NT2/D1 (cell line): ENCODE measurements around the gene CARD6.

ENCODE experiments used
- DNase-seq: peaks from one replicate; pipeline ENCODE4 v3.0.0-alpha.2; 2011; ENCODE audit warnings: low read depth, low spot score
- H3K27me3 ChIP-seq: 2 replicates; pipeline ENCODE4 v1.6.0; 2011; ENCODE audit warnings: mild to moderate bottlenecking; ENCODE audit not compliant: insufficient read length, insufficient read depth
- H3K36me3 ChIP-seq: 2 replicates; pipeline ENCODE4 v1.6.1; 2011; ENCODE audit warnings: mild to moderate bottlenecking, low read length, mixed read lengths; ENCODE audit not compliant: insufficient read depth, insufficient read length
- H3K4me1 ChIP-seq: 2 replicates; pipeline ENCODE4 v1.5.1; 2011; ENCODE audit not compliant: insufficient read depth, insufficient read length
- H3K4me3 ChIP-seq: 2 replicates; pipeline ENCODE4 v1.5.1; 2011; ENCODE audit warnings: low read depth; ENCODE audit not compliant: insufficient read length
- H3K9ac ChIP-seq: 2 replicates; pipeline ENCODE4 v1.6.0; 2011; ENCODE audit warnings: low read depth; ENCODE audit not compliant: insufficient read length
- H3K9me3 ChIP-seq: 2 replicates; pipeline ENCODE4 v1.5.1; 2011; ENCODE audit warnings: mild to moderate bottlenecking, low read length; ENCODE audit not compliant: insufficient read depth
- SUZ12 ChIP-seq: IDR thresholded peaks from 2 replicates; pipeline ENCODE4 v1.6.1; 2011; ENCODE audit not compliant: insufficient read length, insufficient read depth; ENCODE audit errors: extremely low read depth
- YY1 ChIP-seq: IDR thresholded peaks from 2 replicates; pipeline ENCODE4 v1.6.1; 2011; ENCODE audit not compliant: insufficient read length, insufficient read depth
- ZNF274 ChIP-seq: IDR thresholded peaks from 2 replicates; pipeline ENCODE4 v1.6.1; 2011; ENCODE audit warnings: mild to moderate bottlenecking, low read depth, low read length

Gene CARD6

GRCh38 chr5:40832345-40832744 lies 8.8 kb upstream of the CARD6 start:
- peak overlapping the region; percentile 98 for H3K9ac ChIP-seq
- no peak overlapping the region for H3K4me3 ChIP-seq
- DNase-seq, result no peak
- H3K9me3 ChIP-seq, result no peaks in the 10 kb centered on the region
- H3K27me3 ChIP-seq, result no peaks in the 10 kb centered on the region
- peaks cover 74% of the 10 kb centered on the region for H3K36me3 ChIP-seq
- no peaks in the 10 kb centered on the region for H3K4me1 ChIP-seq
- no peak for TF ChIP-seq YY1
- no peak for TF ChIP-seq SUZ12
- TF ChIP-seq ZNF274, result no peak

GRCh38 chr5:40833712-40834229 lies 7.4 kb upstream of the CARD6 start:
- peaks cover 60% of the 10 kb centered on the region for H3K36me3 ChIP-seq

GRCh38 chr5:40834391-40834848 lies 6.7 kb upstream of the CARD6 start:
- H3K4me3 ChIP-seq, result peak overlapping the region; percentile 95
- H3K9me3 ChIP-seq, result no peaks in the 10 kb centered on the region
- no peaks in the 10 kb centered on the region for H3K27me3 ChIP-seq
- TF ChIP-seq YY1 (no peak), SUZ12 (no peak), ZNF274 (no peak)
- peak overlapping the region; percentile 98 for H3K9ac ChIP-seq
- DNase-seq, result no peak
- H3K4me1 ChIP-seq, result no peaks in the 10 kb centered on the region
- H3K36me3 ChIP-seq, result peaks cover 54% of the 10 kb centered on the region

More at GRCh38 chr5:40833712-40834229, 7.4 kb upstream of the CARD6 start:
- Histone ChIP-seq H3K4me3 (peak overlapping the region; percentile 95), H3K4me1 (no peaks in the 10 kb centered on the region), H3K9ac (peak overlapping the region; percentile 98), H3K9me3 (no peaks in the 10 kb centered on the region), H3K27me3 (no peaks in the 10 kb centered on the region)
- TF ChIP-seq SUZ12 (no peak), YY1 (no peak), ZNF274 (no peak)
- no peak for DNase-seq

GRCh38 chr5:40834849-40835787 lies 6.0 kb upstream of the CARD6 start, which contains the start of gene RPL37:
RPL37 (minus strand) TSS chr5:40835222; CDS start chr5:40835185, 37 bp downstream.
- Histone ChIP-seq H3K27me3 (no peaks in the 10 kb centered on the region), H3K36me3 (peaks cover 47% of the 10 kb centered on the region), H3K4me3 (peak within 1 kb of the TSS; percentile 95), H3K9me3 (no peaks in the 10 kb centered on the region), H3K9ac (peak within 1 kb of the TSS; percentile 98), H3K4me1 (no peaks in the 10 kb centered on the region)
- TF ChIP-seq ZNF274, result no peak
- TF ChIP-seq SUZ12, result no peak
- peak; percentile 40 for TF ChIP-seq YY1
- DNase-seq, result peak; percentile 81

- no peaks in the 10 kb centered on the region for H3K9me3 ChIP-seq
- H3K9ac ChIP-seq, result no peak overlapping the region
- no peaks in the 10 kb centered on the region for H3K27me3 ChIP-seq
- H3K36me3 ChIP-seq, result peaks cover 17% of the 10 kb centered on the region
- H3K4me3 ChIP-seq, result no peak overlapping the region
- no peak for DNase-seq
- no peaks in the 10 kb centered on the region for H3K4me1 ChIP-seq
- TF ChIP-seq SUZ12, result no peak
- no peak for TF ChIP-seq ZNF274
- TF ChIP-seq YY1, result no peak
Observed at GRCh38 chr5:40838086-40838485, 3.1 kb upstream of the CARD6 start.

- Histone ChIP-seq H3K9me3 (no peaks in the 10 kb centered on the region), H3K27me3 (no peaks in the 10 kb centered on the region), H3K36me3 (no peaks in the 10 kb centered on the region), H3K4me3 (no peak overlapping the region), H3K4me1 (no peaks in the 10 kb centered on the region), H3K9ac (no peak overlapping the region)
- no peak for DNase-seq
- TF ChIP-seq ZNF274 (no peak), YY1 (no peak), SUZ12 (no peak)
Observed at GRCh38 chr5:40842351-40842750, 1.2 kb downstream of the CARD6 start.

GRCh38 chr5:40844565-40844964 lies 3.4 kb downstream of the CARD6 start:
- H3K4me1 ChIP-seq, result no peaks in the 10 kb centered on the region
- DNase-seq, result no peak
- no peaks in the 10 kb centered on the region for H3K9me3 ChIP-seq
- TF ChIP-seq ZNF274 (no peak), YY1 (no peak), SUZ12 (no peak)
- no peaks in the 10 kb centered on the region for H3K36me3 ChIP-seq
- no peak overlapping the region for H3K9ac ChIP-seq
- H3K27me3 ChIP-seq, result no peaks in the 10 kb centered on the region
- H3K4me3 ChIP-seq, result no peak overlapping the region
